Smooth muscle cell of the brain vasculature (primary cell): ENCODE data around the gene SLC36A1.
"Not testable (repeated sequence)": the region's sequence is repeated elsewhere in the genome, so short reads cannot be mapped to it uniquely, and the experiment has no call there.

Experiments used
- DNase-seq: peaks from one replicate; pipeline ENCODE4 v3.0.0-alpha.2; 2012; ENCODE audit warnings: low read depth, low spot score

SLC36A1 gene

DNA sequence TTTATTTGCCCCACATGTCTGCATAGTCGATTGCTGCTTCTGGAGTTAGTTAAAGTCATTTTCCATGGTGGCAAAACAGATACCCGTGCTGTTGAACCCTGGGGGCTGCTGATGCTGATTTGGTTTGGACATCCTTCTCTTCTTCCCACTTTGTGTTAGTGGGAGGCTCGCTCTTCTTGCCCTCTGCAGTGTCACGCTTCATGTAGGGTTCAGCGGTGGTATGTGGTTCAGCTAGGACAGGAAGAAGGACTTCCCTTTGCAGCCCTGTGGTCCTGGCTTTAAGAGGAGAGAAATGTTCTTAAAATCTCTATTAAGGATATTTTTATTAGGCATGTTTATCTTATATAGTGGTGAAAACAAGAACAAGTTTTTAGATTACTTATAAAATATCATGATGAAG, 36.2 kb downstream of the SLC36A1 start:
- DNase-seq, result no peak

DNA sequence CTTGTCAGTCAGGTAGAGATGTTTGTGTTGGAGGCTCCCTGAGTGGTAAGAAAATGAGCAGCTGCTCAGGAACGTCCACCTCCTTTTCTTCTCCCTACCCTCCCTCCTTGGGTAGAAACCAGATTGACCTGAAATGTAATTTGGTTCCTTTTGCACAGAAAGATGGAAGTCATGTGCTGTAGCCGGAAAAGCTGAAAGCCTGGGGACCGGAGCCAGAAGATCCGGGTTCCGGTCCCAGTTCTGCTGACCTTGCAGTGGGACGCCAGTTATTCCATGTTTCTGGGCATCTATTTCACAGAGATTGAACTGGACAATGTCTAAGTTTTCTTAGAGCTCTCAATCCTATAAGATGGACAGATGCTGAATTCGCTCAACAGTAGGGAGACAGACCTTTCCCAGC, 40.1 kb downstream of the SLC36A1 start:
- no peak for DNase-seq

DNA sequence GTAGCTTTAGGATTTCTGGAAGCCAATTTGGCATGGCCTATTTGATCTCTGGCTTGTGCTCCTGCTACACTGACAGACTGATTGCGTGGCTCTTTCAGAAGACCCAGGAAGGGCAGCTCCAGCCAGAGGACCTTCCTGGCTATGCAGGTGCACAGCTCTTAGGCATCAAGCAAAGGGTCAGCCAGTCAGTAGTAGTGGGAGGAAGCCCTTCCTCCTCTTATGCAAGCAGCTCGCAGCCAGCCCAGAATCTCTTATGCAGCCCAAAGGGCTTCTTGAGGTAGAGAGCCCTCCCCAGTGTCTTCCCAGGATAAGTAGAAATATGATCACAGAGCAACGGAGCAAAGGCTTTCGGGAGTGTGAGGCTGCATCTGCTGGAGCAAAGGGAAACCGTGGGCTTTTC, 43.2 kb downstream of the SLC36A1 start:
- DNase-seq, result no peak

DNA sequence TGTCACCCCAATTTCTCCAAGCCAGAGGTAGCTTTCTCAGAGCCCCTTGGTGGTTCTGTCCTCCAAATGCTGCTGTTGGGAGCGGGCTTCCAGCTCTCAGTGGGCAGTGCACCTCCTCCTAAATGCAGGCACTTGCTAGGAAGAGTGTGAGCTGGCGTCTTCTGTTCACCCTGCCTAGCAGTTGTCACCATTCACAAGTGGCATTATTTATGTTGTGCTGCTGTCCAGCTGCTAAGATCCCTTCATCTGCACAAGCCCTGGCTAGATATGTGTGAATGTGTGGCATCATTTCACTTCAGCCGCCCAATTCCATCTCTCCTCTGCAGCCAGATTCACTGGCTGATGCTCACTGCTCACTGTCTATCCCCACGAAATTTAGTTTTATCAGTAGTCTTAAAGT, 43.7 kb downstream of the SLC36A1 start:
- DNase-seq, result no peak

DNA sequence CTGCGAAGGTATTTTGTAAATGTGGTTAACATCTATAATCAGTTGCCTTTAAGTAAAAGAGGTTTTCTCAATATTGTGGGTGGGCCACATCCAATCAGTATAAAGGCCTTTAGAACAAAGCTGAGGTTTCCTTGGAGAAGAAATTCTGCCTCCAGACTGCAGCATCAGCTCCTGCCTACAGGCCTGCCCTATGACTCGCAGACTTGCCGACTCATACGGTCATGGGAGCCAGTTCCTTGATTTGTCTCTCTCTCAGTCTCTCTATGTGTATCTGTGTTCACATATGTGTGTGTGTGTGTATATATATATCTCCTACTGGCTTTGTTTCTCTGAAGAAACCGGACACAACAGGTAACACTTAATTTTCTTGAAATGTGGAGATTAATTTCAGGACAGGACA, 45.3 kb downstream of the SLC36A1 start:
- no peak for DNase-seq

DNA sequence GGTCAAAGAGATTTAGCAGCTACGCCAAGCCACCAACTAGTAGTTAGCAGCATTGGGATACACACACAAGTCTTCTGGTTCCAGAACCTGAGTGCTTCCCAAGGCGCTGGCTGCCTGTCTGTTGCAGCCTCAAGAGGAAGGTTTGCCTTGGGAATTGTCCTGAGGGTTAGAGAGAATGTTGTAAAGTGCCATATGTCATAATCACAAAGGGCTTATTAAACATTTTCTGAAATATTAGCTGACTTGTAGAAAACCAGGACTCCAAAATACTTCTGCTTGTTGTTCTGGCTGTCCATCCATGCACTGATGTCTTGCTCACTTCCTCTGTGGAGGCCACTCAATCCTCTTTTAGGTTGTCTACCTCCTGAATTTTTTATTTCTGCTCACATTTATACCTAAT, 46.3 kb downstream of the SLC36A1 start:
- no peak for DNase-seq

DNA sequence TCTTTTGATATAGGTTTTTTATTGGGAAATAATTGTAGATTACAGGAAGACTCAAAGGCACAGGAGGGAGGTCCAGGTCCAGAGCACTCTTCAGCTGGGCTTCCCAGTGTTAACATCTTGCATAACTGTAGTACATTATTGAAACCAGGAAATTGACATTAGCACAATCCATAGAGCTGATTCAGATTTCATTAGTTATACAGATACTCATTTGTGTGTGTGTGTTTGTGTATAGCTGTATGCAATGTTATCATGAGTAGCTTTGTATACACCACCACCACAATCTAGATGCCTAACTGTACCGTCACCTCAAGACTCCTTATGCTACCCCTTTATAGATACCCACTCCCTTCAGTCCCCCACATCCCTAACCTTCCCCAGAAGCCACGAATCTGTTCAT, 47.9 kb downstream of the SLC36A1 start:
- DNase-seq, result no peak

DNA sequence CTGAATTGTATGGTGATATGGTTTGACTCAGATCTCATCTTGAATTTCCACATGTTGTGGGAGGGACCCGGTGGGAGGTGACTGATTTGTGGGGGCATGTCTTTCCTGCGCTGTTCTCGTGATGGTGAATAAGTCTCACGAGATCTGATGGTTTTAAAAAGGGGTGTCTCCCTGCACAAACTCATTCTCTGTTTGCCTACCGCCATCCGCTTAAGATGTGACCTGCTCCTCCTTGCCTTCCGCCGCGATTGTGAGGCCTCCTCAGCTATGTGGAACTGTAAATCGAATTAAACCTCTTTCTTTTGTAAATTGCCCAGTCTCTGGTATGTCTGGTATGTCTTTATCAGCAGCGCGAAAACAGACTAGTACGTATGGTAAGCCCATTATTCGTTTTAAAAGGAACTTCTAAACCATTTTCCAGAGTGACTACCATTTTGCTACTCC, 48.7 kb downstream of the SLC36A1 start:
- no peak for DNase-seq

DNA sequence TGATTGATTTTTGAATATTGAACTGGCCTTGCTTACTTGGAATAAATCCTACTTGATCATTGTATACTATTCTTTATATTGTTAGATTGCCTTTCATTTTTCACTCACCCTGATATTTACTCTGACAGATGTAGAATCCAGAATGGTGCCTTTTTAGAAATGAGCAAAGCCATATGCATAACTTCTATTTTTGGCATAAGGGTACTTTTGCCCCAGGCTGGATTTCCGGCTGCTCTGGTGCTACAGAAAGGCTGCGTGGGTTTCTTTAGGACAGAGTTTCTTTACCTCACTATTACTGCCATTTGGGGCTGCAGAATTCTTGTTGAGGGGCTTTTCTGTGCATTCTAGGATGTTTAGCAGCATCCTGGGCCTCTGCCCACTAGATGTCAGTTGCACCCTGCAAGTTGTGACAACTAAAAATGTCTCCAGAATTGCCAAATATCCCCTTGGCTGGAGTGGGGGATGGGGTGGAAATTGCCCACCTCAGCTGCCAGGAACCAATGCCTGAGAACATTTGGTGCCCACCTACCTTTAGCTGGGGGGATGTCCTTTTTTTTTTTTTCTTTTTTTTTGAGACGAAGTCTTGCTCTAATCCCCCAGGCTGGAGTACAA, 50.1 kb downstream of the SLC36A1 start:
- no peak for DNase-seq

DNA sequence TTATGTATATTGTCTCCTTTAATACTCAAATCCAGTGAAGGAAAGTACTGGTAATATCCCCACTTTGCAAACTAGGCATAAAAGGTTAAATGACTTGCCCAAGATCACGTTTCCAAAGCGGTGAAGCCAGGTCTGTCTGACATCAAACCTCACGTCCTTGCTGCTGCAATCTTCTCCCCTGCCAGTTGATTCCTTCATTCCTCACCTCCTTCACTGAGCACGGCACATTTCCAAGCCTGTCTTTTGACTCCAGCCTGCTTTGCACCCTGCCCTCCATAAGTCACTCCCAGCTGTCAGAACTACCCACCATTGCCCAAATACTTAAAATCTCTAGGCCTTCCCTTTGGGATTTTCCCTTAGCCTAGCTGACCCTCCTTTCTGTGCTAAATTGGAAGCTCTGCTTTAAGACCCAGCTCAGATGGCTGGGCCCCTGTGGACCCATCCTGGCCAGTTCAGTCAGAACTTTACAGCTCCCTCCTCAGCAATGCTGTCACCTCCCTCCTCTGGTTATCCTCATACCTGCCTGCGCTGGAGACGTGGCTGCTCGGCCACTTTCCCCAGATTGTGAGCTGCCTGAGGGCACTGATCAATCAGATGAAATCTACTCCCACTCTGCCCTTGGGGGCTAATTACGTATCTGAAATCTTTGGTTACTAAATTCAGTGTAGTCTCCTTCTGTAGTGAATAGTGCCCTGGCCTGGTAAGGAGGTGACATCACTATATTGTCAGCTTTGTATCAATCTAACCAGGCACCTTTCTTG, 51.2 kb downstream of the SLC36A1 start:
- no peak for DNase-seq

DNA sequence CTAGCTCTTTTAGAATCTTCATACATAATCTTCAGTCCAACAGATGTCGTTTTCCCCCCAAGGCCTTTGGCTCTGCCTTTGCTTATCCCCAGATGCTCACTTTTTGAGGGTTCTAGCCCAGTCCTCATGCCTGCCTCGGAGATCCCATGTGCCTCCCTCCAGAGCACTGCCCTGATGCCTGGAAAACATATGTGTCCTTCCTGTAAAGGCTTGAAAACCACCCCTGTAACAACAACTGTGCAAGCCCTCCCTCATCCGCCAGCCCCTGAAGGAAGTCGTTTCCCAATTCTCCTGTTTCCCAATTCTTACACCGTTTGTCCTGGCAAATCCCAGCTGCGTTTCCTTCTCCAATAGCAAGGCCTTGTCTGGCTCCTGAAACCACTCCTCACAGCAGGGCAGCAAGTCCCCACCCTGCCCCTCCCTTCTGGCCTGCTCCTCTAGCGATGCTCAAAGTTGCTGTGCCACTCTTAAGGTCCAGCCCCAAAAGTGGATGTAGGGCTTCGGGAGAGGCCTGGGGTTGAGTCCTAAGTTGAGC, 52.2 kb downstream of the SLC36A1 start:
- no peak for DNase-seq

DNA sequence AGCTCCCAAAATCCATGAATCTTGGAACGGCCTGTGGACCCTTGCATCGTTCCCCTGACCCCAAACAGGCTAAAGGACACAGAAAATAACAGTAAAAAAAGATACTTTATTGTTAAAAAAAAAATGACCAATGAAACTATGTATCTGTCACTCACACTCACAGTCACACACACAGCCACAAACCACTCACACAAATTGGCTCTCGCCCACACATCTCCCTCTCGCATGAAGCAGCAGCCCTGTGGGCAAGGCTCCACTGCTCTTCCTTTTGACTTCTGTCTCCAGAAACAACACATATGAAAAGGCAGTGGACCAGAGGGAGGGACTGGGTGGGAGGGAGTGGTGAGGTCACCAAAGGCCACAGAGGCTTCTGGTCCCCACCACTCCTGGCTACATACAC, 56.6 kb downstream of the SLC36A1 start:
- no peak for DNase-seq

DNA sequence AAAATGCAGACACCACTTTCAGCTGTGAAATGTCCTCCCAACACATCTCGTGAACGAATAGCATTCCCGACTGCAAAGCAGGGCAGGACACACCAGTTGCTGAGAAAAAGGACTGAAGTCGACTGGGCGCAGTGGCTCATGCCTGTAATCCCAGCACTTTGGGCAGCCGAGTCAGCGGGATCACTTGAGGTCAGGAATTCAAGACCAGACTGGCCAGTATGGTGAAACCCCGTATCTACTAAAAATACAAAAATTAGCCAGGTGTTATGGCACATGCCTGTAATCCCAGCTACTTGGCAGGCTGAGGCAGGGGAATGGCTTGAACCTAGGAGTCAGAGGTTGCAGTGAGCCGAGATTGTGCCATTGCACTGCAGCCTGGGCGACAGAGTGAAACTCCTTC, 60.9 kb downstream of the SLC36A1 start:
- DNase-seq, result not testable (repeated sequence)

DNA sequence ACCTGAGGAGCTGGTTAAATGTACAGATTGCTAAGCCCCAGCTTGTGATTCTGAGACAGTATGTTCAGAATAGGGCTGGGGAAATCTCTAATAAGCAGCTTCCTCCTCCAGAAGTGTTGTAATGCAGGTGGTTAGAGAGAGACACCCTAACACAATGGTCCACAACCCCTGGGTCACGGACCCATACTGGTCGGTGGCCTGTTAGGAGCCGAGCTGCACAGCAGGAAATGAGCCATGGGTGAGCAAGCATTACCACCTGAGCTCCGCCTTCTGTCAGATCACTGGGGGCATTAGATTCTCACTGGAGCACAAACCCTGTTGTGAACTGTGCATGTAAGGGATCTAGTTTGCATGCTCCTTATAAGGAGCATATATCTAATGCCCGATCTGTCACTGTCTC, 61.8 kb downstream of the SLC36A1 start:
- no peak for DNase-seq

DNA sequence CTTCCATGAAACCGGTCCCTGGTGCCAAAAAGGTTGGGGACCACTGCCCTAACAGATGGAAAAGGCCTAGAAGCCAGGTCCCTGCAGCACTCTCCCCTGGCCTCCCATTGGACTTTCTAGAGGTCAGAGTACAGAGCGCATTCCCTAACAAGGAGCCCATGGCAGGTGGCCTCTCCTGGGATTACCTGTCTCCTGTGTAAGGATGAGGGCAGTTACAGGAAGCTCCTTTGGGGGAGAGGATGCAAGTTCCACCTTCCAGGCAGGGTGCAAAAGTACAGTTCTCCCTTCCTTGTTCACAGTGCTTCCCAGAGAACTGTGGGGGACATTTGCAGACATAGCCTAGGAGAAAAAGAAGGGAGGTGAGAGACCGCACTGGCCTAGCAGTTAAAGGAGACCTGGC, 62.4 kb downstream of the SLC36A1 start:
- DNase-seq, result no peak

DNA sequence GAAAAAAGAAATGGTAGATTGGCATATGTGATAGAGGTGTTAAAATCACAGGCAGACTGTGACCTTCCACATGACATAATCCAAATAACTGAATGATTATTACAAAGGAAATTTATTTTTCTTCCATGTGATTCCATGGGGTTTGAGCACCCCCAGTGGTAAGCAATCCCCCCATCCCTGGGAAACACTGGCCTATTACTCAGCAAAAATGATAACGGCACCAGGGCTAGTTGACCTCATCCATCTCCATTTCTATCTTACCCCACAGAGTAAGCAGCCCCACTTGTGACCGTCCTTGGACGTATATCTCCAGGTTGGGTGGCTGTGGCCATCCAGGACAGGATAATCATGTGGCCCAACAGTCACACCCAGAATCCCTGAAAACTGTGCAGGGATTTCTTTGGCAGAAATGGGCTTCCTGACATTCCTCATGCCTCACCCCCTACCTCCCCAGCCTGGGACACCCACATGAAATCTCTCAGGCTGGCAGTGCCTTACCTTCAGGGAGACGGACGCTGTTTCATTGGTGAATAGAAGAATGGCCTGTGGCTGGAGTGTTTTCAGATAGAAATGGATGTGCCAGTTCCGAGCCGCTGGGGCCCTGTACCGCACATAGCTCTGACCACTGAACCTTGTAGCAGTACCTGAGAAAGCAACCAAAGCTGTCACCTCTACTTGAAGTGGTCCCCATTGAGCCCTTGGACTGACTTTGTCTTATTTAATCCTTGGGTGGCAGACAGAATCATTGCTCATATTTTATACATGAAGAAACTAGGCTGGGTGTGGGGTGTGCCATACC, 69.9 kb downstream of the SLC36A1 start:
- DNase-seq, result no peak

DNA sequence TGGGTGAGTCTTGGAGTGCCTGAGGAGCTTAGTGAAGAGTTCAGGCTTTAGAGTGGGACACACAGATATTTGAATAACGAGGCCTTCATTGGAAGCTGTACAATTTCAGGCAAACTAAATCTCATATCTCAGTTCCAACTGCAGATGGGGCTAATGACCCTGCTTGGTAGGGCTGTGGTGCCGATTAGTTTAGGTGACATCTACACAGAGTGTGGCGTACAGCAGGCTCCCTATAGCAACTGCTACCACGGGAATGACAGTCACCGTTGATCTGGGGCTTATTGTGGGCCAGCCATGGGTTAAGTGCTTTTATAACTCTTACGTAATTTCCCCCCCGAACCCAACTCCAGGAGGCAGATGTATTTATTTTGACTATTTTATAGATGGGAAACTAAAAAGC, 72.9 kb downstream of the SLC36A1 start:
- DNase-seq, result no peak

DNA sequence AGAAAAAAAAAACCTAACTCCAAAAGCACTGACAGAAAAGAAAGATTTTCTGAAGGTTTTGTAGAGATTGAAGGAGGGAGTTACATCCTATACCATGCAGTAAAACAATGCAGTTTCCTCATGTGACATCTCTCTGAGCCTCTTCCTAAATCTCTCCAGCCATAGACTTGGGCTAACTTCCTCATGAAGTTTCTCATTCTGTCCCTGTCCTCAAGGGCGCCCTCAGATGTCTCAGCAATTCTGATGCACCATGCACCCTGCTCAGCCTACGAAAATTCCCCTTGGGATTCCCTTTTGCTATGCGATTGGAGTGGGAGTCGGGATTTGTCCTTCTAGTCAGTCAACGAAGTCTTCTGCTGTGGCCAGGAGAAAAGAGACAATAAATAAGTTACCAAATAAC, 74.8 kb downstream of the SLC36A1 start:
- no peak for DNase-seq

DNA sequence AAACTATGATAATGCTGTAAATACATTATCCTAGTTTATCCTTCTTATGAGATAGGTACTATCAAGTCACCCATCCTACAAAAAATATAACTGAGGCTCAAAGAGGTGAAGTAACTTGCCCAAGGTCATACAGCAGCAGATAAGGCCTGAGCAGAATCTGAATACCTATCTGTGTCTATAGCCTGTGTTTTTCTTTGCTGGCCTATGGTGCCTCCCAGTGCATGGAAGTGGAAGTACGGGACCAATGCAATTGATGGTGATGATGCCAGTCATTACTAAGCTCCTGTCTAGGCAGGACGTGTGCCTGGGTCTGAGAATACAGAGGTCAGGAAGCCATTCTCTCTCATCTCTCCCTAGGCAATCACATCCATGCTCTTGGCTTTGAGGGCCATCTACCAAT, 75.9 kb downstream of the SLC36A1 start:
- DNase-seq, result no peak

DNA sequence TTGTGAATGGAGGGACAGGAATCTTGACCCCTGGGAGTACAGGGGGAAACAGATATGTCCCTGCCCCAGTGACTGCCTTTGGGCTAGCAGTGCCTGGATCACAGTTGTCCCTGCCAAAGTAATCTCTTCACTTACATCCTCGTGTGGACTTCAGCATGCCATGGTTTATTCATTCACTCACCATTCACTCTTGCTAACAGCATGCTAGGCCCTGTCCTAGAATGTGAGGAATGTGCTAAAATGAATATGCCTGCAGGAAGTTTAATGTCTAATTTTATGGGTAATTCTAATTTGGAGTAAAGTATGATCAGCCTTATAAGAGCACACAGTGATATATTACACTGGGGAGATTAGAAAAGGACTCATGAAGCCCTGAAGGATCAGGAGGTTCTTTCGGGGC, 80.8 kb downstream of the SLC36A1 start:
- DNase-seq, result no peak

DNA sequence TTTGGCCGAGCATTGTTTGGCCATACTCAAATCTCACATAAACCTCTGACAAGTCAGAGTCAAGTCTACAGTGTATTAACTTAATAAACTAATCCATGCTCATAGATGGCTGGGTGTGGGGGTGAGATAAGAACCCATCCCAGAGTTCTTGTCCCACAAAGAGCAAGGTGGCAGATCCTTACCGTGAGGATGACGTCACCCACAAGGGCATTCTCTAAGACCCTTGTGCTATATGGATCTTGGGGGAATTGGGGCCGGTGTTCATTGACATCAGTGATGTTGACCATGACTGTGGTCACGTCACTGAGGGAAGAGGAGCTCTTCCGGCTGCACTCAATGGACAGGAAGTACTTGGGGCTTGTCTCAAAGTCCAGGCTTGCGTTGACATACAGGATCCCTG, 81.6 kb downstream of the SLC36A1 start:
- DNase-seq, result no peak

DNA sequence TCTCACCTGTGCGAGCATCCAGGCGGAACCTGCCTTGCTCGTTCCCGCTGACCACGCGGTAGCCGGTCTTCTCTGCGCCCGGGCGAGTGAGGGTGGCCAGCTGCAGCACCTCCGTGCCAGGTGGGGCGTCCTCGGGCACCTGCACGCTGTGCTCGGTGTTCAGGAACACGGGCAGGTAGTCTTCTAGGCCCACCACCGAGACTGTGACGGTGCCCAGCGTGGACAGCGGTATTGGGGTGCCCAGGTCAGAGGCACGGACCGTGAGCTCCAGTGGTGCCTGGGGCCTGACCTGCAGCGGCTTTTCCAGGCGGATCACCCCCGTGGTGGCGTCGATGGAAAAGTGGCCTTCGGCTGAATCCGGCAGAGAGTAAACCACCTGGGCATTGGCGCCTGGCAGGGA, 84.2 kb downstream of the SLC36A1 start:
- no peak for DNase-seq

DNA sequence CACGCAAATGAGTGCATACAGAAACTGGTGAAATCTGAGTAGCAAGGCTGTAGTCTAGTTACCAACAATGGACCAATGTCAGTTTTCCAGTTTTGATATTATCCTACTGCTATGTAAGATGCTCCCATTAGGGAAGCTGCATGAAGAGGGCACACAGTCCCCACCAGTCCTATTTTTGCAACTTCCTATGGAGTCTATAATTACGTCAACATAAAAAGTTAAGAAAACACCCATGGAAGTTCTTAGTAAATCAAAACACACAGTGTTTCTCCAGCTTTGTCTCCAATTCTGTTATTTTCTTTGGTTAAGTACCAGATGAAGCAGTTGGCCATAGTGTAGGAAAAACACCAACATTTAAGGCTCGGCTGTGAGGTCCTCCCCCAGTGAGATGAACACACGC, 85.0 kb downstream of the SLC36A1 start:
- DNase-seq, result peak; percentile 24
